Spleen (tissue), 7 donors: ENCODE data around the gene KRT7.

Experiments used
- CTCF ChIP-seq, 11 experiments: fragments of 200-600 bp in 7 of 11; fragments of 450-650 bp in 4 of 11; sonication (generic) in 4 of 11; IDR thresholded peaks in 8 of 11; conservative IDR thresholded peaks in 3 of 11; 1 replicate in 7 of 11; 2 replicates in 4 of 11; pipeline versions ENCODE4 v1.4.0 to v1.8.0; 2016 to 2021; ENCODE audit warnings: antibody characterized with exemption in 11 of 11, inconsistent platforms in 4 of 11, mild to moderate bottlenecking in 1 of 11
- POLR2A ChIP-seq, 3 donors: fragments of 450-650 bp; IDR thresholded peaks; one replicate each; pipeline ENCODE4 v1.5.1; 2017; ENCODE audit warnings: antibody characterized with exemption in 3 of 3, mild to moderate bottlenecking in 1 of 3
- donor health status: DM: no; HTN: no; CAD: no; lungs with moderate emphysema.
- donor health status: DM: no; HTN: no; CAD: no.
- donor health status: DM: no; HTN: no; CAD: no.

DNA sequence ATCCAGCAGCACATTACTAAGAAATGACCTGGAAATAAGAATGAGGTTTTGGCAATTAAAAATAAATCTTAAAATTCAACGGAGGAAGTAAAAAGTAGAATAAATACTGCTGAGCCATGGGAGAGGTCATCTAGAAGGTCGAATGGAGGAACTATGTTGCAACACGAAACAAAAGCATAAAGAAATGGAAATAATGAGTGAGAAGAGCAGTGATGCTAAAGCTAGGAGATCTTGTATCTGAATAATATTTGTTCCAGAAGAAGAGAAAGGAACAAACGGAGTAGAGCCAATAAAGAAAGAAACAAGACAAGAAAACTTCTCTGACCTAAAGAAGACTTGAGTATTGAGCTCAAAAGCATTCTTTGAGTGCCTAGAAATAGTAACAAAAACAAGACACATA, 6.6 kb upstream of the KRT7 start:
- TF ChIP-seq CTCF (IDR thresholded peaks at IDR 0.05 in 8 of 11, conservative IDR thresholded peaks at IDR 0.05 in 3 of 11) (no peak), POLR2A (IDR thresholded peaks at IDR 0.05) (no peak)
